22Rv1 (cell line): ENCODE results near the gene UNC5B.

Experiments used
- CTCF ChIP-seq: fragments of 450-650 bp; IDR thresholded peaks from 2 replicates; pipeline ENCODE4 v1.5.1; 2017; ENCODE audit warnings: mild to moderate bottlenecking
- ZFX ChIP-seq: fragments of 450-650 bp; IDR thresholded peaks from 2 replicates; pipeline ENCODE4 v1.6.1; 2017; ENCODE audit warnings: antibody characterized with exemption, borderline replicate concordance

GRCh38 chr10:71207578-71207977, 4.8 kb upstream of the UNC5B start:
- no peak for TF ChIP-seq CTCF
- no peak for TF ChIP-seq ZFX
